Fibroblast of lung (primary cell): ENCODE measurements around the gene NOL4L.

Experiments used
- EZH2 ChIP-seq: IDR thresholded peaks from 2 replicates; pipeline ENCODE4 v1.5.1; 2012; ENCODE audit warnings: low read length, control low read depth, mild to moderate bottlenecking; ENCODE audit errors: missing control alignments
- TF ChIP-seq, protein P1 (sequence below), 2 donors: IDR thresholded peaks in 1 of 2; conservative IDR thresholded peaks in 1 of 2; 1 replicate in 1 of 2; 2 replicates in 1 of 2; pipeline ENCODE4 v1.5.1; 2011 to 2012; ENCODE audit warnings: low read length in 2 of 2, control low read depth in 1 of 2, inconsistent platforms in 1 of 2, low read depth in 1 of 2, mild to moderate bottlenecking in 1 of 2

- TF ChIP-seq, protein P1, sequence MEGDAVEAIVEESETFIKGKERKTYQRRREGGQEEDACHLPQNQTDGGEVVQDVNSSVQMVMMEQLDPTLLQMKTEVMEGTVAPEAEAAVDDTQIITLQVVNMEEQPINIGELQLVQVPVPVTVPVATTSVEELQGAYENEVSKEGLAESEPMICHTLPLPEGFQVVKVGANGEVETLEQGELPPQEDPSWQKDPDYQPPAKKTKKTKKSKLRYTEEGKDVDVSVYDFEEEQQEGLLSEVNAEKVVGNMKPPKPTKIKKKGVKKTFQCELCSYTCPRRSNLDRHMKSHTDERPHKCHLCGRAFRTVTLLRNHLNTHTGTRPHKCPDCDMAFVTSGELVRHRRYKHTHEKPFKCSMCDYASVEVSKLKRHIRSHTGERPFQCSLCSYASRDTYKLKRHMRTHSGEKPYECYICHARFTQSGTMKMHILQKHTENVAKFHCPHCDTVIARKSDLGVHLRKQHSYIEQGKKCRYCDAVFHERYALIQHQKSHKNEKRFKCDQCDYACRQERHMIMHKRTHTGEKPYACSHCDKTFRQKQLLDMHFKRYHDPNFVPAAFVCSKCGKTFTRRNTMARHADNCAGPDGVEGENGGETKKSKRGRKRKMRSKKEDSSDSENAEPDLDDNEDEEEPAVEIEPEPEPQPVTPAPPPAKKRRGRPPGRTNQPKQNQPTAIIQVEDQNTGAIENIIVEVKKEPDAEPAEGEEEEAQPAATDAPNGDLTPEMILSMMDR (conservative IDR thresholded peaks at IDR 0.05 in 1 of 2, IDR thresholded peaks at IDR 0.05 in 1 of 2; ENCODE audit: low read depth in 1 of 2, low read length in 2 of 2): no peak
- TF ChIP-seq EZH2: no peak
Observed at GRCh38 chr20:32523613-32524213, 61.4 kb downstream of the NOL4L start.
